Transverse colon (tissue), 4 donors: ENCODE measurements around the gene UTP18. TPM values are rescaled to one million over a fixed set of nuclear protein-coding genes. Genes with fewer than 3 reads are reported as not detected.
"Not testable (repeated sequence)": the region's sequence is repeated elsewhere in the genome, so short reads cannot be mapped to it uniquely, and the experiment has no call there.

Experiments used
- DNase-seq: peaks from one replicate; pipeline ENCODE4 v3.0.0-alpha.2; 2019
- H3K27ac ChIP-seq, 4 donors: fragments of 200-600 bp; sonication (generic); 2 replicates each; pipeline ENCODE4 v1.5.1; 2016 to 2018; ENCODE audit warnings: inconsistent platforms in 4 of 4
- H3K27me3 ChIP-seq: fragments of 200-600 bp; sonication (generic); 2 replicates; pipeline ENCODE4 v1.5.1; 2017; ENCODE audit warnings: inconsistent platforms
- H3K36me3 ChIP-seq, 4 donors: fragments of 200-600 bp; sonication (generic); 2 replicates each; pipeline ENCODE4 v1.5.1; 2017 to 2019; ENCODE audit warnings: inconsistent platforms in 4 of 4
- H3K4me1 ChIP-seq, 4 donors: fragments of 200-600 bp; sonication (generic); 2 replicates each; pipeline ENCODE4 v1.5.1; 2017 to 2020; ENCODE audit warnings: inconsistent platforms in 4 of 4
- H3K4me3 ChIP-seq, 4 donors: fragments of 200-600 bp; sonication (generic); 1 replicate in 1 of 4; 2 replicates in 3 of 4; pipeline versions ENCODE4 v1.5.1 to v1.6.1; 2017 to 2019; ENCODE audit warnings: inconsistent platforms in 4 of 4
- H3K9me3 ChIP-seq, 2 donors: fragments of 200-600 bp; sonication (generic); 2 replicates each; pipeline ENCODE4 v1.5.1; 2017 to 2019; ENCODE audit warnings: inconsistent platforms in 2 of 2
- EP300 ChIP-seq: sonication (generic); formaldehyde crosslinking; IDR thresholded peaks from one replicate; pipeline ENCODE4 v1.6.1; 2017; ENCODE audit warnings: antibody characterized with exemption, low read depth
- POLR2A ChIP-seq: fragments of 450-650 bp; IDR thresholded peaks from one replicate; pipeline ENCODE4 v1.6.1; 2016; ENCODE audit warnings: antibody characterized with exemption, mild to moderate bottlenecking, moderate library complexity
- POLR2AphosphoS5 ChIP-seq, 3 donors: sonication (generic); formaldehyde crosslinking; IDR thresholded peaks; one replicate each; pipeline ENCODE4 v1.6.1; 2016; ENCODE audit warnings: antibody characterized with exemption in 3 of 3
- WGBS, 2 donors: methylation state at CpG; one replicate each; pipeline ENCODE4 v1.1.5; 2018; ENCODE audit warnings: low coverage in 1 of 2; 5-methylcytosine and 5-hydroxymethylcytosine counted together
- in situ Hi-C, 4 donors: fragments of 200-750 bp; cut with MboI; loops; one replicate each; pipeline versions ENCODE4 v1.15.0 to v1.15.1; 2017; ENCODE audit warnings: low sequenced_read_pairs in 3 of 4, low pct_ligation_motif_present in 1 of 4, low pct_unique_long_range_greater_than_20kb in 1 of 4
- intact Hi-C: fragments of 100-400 bp; cut with DNase I; formaldehyde crosslinking; loops from one replicate; pipeline ENCODE4 v1.15.1; 2023; ENCODE audit warnings: low total_unique reads
- total RNA-seq, 4 donors: library from RNA; depleted of rRNA; stranded (reverse); fragments of >200 nt; gene quantifications; one replicate each; pipeline ENCODE4 v1.1.0, GENCODE V29; 2016
- TF ChIP-seq, protein P1 (sequence below), 5 experiments: fragments of 200-600 bp in 3 of 5; fragments of 450-650 bp in 2 of 5; sonication (generic) in 3 of 5; IDR thresholded peaks; 1 replicate in 2 of 5; 2 replicates in 3 of 5; pipeline ENCODE4 v1.5.1; 2016 to 2017; ENCODE audit warnings: antibody characterized with exemption in 5 of 5, inconsistent platforms in 3 of 5, mild to moderate bottlenecking in 2 of 5, moderate library complexity in 1 of 5

UTP18 gene
- total RNA-seq, 4 donors from 2014 or later, result 13.1 to 33.0 (median 18.8) TPM

DNA sequence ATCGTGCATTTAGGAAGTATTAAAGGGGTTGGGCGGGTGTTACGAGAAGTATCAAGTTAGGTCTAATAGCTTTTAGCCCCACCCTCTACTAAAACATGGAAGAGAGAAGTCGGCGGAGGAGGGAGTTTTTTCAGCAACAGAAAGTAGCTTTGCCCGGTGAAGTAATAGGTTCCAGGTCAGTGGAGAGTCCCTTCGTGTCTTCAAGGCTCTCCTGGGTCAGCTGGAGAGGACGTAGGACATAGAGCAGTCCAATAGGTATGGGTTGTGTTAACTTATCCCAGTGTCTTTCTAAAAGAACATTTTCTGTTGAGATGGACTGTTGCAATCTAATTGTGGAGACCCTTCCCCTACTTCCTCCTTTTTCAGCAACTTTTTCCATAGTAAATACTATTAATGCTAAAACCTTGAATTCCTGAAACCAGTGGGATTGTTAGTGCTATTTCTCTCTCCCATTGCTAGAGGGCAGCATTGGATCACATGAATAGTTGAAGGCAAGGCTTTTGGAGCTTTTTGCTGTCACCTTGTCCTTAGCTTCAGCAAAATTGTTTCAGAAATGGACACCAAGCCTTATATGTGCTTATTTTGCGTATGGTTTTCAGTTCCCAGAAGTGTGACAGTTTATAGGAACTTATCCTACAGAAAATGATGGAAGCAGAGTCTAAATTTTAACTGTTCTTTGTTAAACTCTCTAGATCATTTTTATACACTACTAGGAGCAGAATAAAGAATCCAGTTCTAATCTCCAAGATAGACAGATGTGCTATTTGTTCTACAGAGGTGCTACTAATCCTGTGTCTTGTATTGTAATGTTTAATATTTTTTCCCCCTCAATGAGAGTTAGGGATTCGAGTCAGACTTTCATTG is 38.4 kb downstream of the UTP18 start:
- no peaks in the 10 kb centered on the region for H3K9me3 ChIP-seq
- H3K27me3 ChIP-seq, result no peaks in the 10 kb centered on the region
- peaks cover 0 to 5% (median 0%) of the 10 kb centered on the region in 4 donors for H3K36me3 ChIP-seq
- H3K27ac ChIP-seq, result no peak overlapping the region
- peaks cover 0 to 8% (median 0%) of the 10 kb centered on the region in 4 donors for H3K4me1 ChIP-seq
- in situ Hi-C loops, result no loop called here
- intact Hi-C loops, result no loop called here
- no peak for DNase-seq
- no peak for TF ChIP-seq POLR2A
- TF ChIP-seq, protein P1, sequence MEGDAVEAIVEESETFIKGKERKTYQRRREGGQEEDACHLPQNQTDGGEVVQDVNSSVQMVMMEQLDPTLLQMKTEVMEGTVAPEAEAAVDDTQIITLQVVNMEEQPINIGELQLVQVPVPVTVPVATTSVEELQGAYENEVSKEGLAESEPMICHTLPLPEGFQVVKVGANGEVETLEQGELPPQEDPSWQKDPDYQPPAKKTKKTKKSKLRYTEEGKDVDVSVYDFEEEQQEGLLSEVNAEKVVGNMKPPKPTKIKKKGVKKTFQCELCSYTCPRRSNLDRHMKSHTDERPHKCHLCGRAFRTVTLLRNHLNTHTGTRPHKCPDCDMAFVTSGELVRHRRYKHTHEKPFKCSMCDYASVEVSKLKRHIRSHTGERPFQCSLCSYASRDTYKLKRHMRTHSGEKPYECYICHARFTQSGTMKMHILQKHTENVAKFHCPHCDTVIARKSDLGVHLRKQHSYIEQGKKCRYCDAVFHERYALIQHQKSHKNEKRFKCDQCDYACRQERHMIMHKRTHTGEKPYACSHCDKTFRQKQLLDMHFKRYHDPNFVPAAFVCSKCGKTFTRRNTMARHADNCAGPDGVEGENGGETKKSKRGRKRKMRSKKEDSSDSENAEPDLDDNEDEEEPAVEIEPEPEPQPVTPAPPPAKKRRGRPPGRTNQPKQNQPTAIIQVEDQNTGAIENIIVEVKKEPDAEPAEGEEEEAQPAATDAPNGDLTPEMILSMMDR (IDR thresholded peaks at IDR 0.05), result peak; percentile 24 to 54 (median 43)
- H3K4me3 ChIP-seq, result no peak overlapping the region
- WGBS, 2 donors, result 73 to 74% methylated on average over 8 to 10 of the region's 10 CpGs

DNA sequence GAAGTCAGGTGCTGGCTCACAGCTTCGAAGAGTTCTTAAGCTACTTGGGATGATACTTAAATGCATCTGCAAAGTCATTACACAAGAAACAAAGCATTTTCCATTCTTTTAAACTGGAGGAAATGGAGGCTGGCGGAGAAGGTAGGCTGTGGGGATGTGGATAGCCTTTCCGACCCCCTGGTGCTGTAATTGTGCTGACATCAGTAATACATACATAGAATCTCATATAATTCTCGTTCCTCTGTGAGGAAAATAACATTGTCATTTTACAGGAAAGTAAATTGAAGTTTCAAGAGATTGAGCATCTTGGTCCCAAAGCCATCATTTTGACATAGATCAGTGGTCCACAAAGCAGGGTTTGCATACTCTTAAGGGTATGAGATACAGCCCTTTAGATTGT is 39.5 kb downstream of the UTP18 start:
- in situ Hi-C loops, result no loop called here
- Histone ChIP-seq H3K4me3 (no peak overlapping the region), H3K27ac (no peak overlapping the region), H3K4me1 (peaks cover 0 to 8% (median 0%) of the 10 kb centered on the region in 4 donors), H3K9me3 (no peaks in the 10 kb centered on the region), H3K27me3 (no peaks in the 10 kb centered on the region), H3K36me3 (no peaks in the 10 kb centered on the region)
- no peak for DNase-seq
- intact Hi-C loops, result no loop called here
- TF ChIP-seq POLR2AphosphoS5 (IDR thresholded peaks at IDR 0.05) (no peak), EP300 (no peak), POLR2A (no peak)
- TF ChIP-seq, protein P1 (IDR thresholded peaks at IDR 0.05), result no peak
- WGBS, 2 donors, result 90 to 100% methylated on average over 1 to 4 of the region's 4 CpGs

DNA sequence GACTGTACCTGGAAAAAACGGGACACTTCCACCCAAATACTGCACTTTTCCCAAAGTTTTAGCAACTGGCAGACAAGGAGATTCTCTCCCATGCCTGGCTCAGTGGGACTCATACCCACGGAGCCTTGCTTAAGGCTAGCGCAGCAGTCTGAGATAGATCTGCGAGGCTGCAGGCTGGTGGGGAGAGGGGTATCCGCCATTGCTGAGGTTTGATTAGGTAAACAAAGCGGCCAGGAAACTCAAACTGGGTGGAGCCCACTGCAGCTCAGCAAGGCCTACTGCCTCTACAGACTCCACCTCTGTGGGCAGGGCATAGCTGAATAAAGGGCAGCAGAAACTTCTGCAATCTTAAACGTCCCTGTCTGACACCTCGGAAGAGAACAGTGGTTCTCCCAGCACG is 44.8 kb downstream of the UTP18 start:
- 92% methylated on average over 9 of the region's 9 CpGs; no CpG with 5 or more reads in 1 of the 2 donors for WGBS, 2 donors
- no peaks in the 10 kb centered on the region for H3K9me3 ChIP-seq
- TF ChIP-seq POLR2A (no peak), POLR2AphosphoS5 (IDR thresholded peaks at IDR 0.05) (no peak), EP300 (no peak)
- TF ChIP-seq, protein P1 (IDR thresholded peaks at IDR 0.05), result no peak
- DNase-seq, result no peak
- H3K27ac ChIP-seq, result no peak overlapping the region
- no peaks in the 10 kb centered on the region for H3K27me3 ChIP-seq
- intact Hi-C loops (no loop called here), in situ Hi-C loops (no loop called here)
- no peaks in the 10 kb centered on the region for H3K36me3 ChIP-seq
- no peak overlapping the region for H3K4me3 ChIP-seq
- H3K4me1 ChIP-seq, result no peaks in the 10 kb centered on the region

DNA sequence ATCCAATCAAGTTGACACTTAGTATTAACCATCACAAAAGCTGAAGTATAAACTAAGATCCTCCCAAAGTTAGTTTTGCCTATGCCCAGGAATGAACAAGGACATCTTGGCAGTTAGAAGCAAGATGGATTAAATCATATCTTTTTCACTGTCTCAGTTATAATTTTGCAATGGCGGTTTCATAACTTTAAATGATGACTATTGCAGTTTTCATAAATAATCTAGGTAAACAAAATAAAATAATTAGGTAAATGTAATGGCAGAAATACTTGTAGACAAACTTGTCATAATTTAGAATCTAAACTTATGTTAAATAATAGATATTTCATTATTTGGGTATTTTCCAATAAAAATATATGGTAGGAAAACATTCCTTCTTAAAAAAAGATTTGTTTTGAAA is 51.7 kb downstream of the UTP18 start:
- in situ Hi-C loops, result not testable (repeated sequence)

More for the DNA sequence above, 51.7 kb downstream of the UTP18 start:
- intact Hi-C loops, H3K4me1 ChIP-seq, H3K4me3 ChIP-seq, H3K9me3 ChIP-seq, H3K27ac ChIP-seq, DNase-seq, H3K36me3 ChIP-seq, H3K27me3 ChIP-seq: not testable (repeated sequence)
- WGBS, 2 donors, result 73 to 93% methylated on average over 1 of the region's 1 CpG
